Ovary (tissue), 9 donors: Measurements from ENCODE around the gene COL23A1. TPM values are rescaled to one million over a fixed set of nuclear protein-coding genes. Genes with fewer than 3 reads are reported as not detected.

ENCODE experiments used
- DNase-seq, 5 donors: peaks; one replicate each; pipeline ENCODE4 v3.0.0-alpha.2; 2019 to 2020
- H3K27ac ChIP-seq, 2 donors: fragments of 200-600 bp; one replicate each; pipeline versions ENCODE4 v1.5.1 to v1.8.0; 2019 to 2022
- H3K27me3 ChIP-seq: fragments of 200-600 bp; one replicate; pipeline ENCODE4 v1.8.0; 2022
- H3K36me3 ChIP-seq: fragments of 200-600 bp; sonication (generic); one replicate; pipeline ENCODE4 v1.5.1; 2019
- H3K4me1 ChIP-seq: one replicate; pipeline ENCODE4 v1.8.1; 2013; ENCODE audit warnings: mild to moderate bottlenecking, moderate library complexity; ENCODE audit not compliant: insufficient read depth
- H3K4me3 ChIP-seq: fragments of 200-600 bp; sonication (generic); one replicate; pipeline ENCODE4 v1.5.1; 2017
- H3K9me3 ChIP-seq, 2 donors: fragments of 200-600 bp in 1 of 2; sonication (generic) in 1 of 2; one replicate each; pipeline versions ENCODE4 v1.5.1 to v1.8.1; 2013 to 2019; ENCODE audit warnings: mild to moderate bottlenecking in 1 of 2, moderate library complexity in 1 of 2
- CTCF ChIP-seq, 3 donors: fragments of 450-650 bp in 2 of 3; fragments of 200-600 bp in 1 of 3; IDR thresholded peaks; one replicate each; pipeline versions ENCODE4 v1.5.1 to v1.8.0; 2016 to 2022; ENCODE audit warnings: antibody characterized with exemption in 3 of 3, mild to moderate bottlenecking in 1 of 3
- EP300 ChIP-seq: sonication (generic); formaldehyde crosslinking; IDR thresholded peaks from one replicate; pipeline ENCODE4 v1.6.1; 2017; ENCODE audit warnings: antibody characterized with exemption
- POLR2A ChIP-seq: fragments of 450-650 bp; IDR thresholded peaks from one replicate; pipeline ENCODE4 v1.6.1; 2017; ENCODE audit warnings: antibody characterized with exemption, mild to moderate bottlenecking, moderate library complexity
- WGBS, 3 donors: extraction: QIAGEN DNeasy Blood & Tissue Kit in 1 of 3; methylation state at CpG; one replicate each; pipeline versions ENCODE4 v1.1.5 to v1.1.7; 2013 to 2017; 5-methylcytosine and 5-hydroxymethylcytosine counted together
- intact Hi-C, 4 donors: fragments of 100-400 bp; cut with DNase I; formaldehyde crosslinking; loops; one replicate each; pipeline versions ENCODE4 v1.11.0 to v1.15.1; 2022 to 2023
- polyA plus RNA-seq, 2 donors: library from polyadenylated mRNA; stranded (reverse); fragments of 200-250 nt in 1 of 2; fragments of 350-450 nt in 1 of 2; fragmentation: Illumina TruSeq in 1 of 2; extraction: RNeasy Lipid Tissue Mini Kit (QIAGEN cat#74804) in 1 of 2; gene quantifications; one replicate each; pipeline ENCODE4 v1.2.3, GENCODE V29; 2013 to 2014
- total RNA-seq, 7 donors: library from RNA; depleted of rRNA in 2 of 7; stranded (reverse); fragments of >200 nt in 2 of 7; fragmentation: NEBNext Ultra II Directional in 3 of 7; extraction: Animal tissue kit (Norgen Biotek cat#: 25700) in 3 of 7; gene quantifications; one replicate each; pipeline versions ENCODE4 v1.1.0 to v1.2.4, GENCODE V29; 2016 to 2023
- donor health status: DM: no; HTN: no; CAD: no; lungs with moderate emphysema.
- donor health status: DM: no; HTN: no; CAD: no.
- donor health status: Bipolar disorder and iron deficiency.
- donor health status: DM: yes; HTN: yes; CAD: no.
- donor health status: DM: no; HTN: no; CAD: no.
- donor health status: DM: yes; HTN: yes; CAD: no.

Gene COL23A1
- total and polyA plus RNA-seq, 9 donors, result 0.13 to 0.92 (median 0.39) TPM; not detected in 1

- TF ChIP-seq CTCF (IDR thresholded peaks at IDR 0.05) (no peak), POLR2A (no peak), EP300 (no peak)
- no peaks in the 10 kb centered on the region for H3K27me3 ChIP-seq
- no peaks in the 10 kb centered on the region for H3K9me3 ChIP-seq
- H3K27ac ChIP-seq, result no peak overlapping the region
- intact Hi-C loops, result no loop called here
- no peak overlapping the region for H3K4me3 ChIP-seq
- 70 to 79% (median 75%) methylated on average over 12 to 13 of the region's 13 CpGs for WGBS, 3 donors
- DNase-seq, result no peak
- H3K4me1 ChIP-seq, result no peaks in the 10 kb centered on the region
- no peaks in the 10 kb centered on the region for H3K36me3 ChIP-seq
Observed at GRCh38 chr5:178249191-178249989, 340.8 kb downstream of the COL23A1 start.

- WGBS, 3 donors, result 79 to 83% (median 83%) methylated on average over 14 to 18 of the region's 18 CpGs
- H3K27ac ChIP-seq, result no peak overlapping the region
- intact Hi-C loops, result no loop called here
- H3K4me1 ChIP-seq, result no peaks in the 10 kb centered on the region
- no peaks in the 10 kb centered on the region for H3K9me3 ChIP-seq
- no peak overlapping the region for H3K4me3 ChIP-seq
- no peak for DNase-seq
- H3K27me3 ChIP-seq, result no peaks in the 10 kb centered on the region
- TF ChIP-seq POLR2A (no peak), EP300 (no peak), CTCF (IDR thresholded peaks at IDR 0.05) (no peak)
- no peaks in the 10 kb centered on the region for H3K36me3 ChIP-seq
Observed at GRCh38 chr5:178248750-178249149, 341.4 kb downstream of the COL23A1 start.

- intact Hi-C loops, result no loop called here
- no peaks in the 10 kb centered on the region for H3K36me3 ChIP-seq
- H3K4me3 ChIP-seq, result no peak overlapping the region
- TF ChIP-seq POLR2A (no peak), CTCF (IDR thresholded peaks at IDR 0.05) (no peak), EP300 (no peak)
- H3K27ac ChIP-seq, result no peak overlapping the region
- 69 to 77% (median 69%) methylated on average over 24 of the region's 24 CpGs for WGBS, 3 donors
- no peaks in the 10 kb centered on the region for H3K4me1 ChIP-seq
- no peak for DNase-seq
- no peaks in the 10 kb centered on the region for H3K27me3 ChIP-seq
- H3K9me3 ChIP-seq, result no peaks in the 10 kb centered on the region
Observed at GRCh38 chr5:178247481-178248456, 342.4 kb downstream of the COL23A1 start.

GRCh38 chr5:178246624-178247279 is 343.4 kb downstream of the COL23A1 start:
- 69 to 80% (median 77%) methylated on average over 14 to 15 of the region's 15 CpGs for WGBS, 3 donors
- intact Hi-C loops, result no loop called here
- DNase-seq, result no peak
- Histone ChIP-seq H3K4me3 (no peak overlapping the region), H3K4me1 (no peaks in the 10 kb centered on the region), H3K9me3 (no peaks in the 10 kb centered on the region), H3K27ac (no peak overlapping the region), H3K36me3 (no peaks in the 10 kb centered on the region), H3K27me3 (no peaks in the 10 kb centered on the region)
- no peak for TF ChIP-seq EP300
- TF ChIP-seq CTCF (IDR thresholded peaks at IDR 0.05), result no peak
- no peak for TF ChIP-seq POLR2A
